DOHH2 (cell line): Measurements from ENCODE around the gene CLIC4.

Experiments used
- H3F3A ChIP-seq: fragments of 200-600 bp; sonication (generic), shearing (Covaris generic); 2 replicates; pipeline ENCODE4 v1.6.0; 2016; ENCODE audit warnings: antibody characterized with exemption, mild to moderate bottlenecking; ENCODE audit not compliant: control insufficient read depth, insufficient read depth
- H3K27ac ChIP-seq: fragments of 200-600 bp; sonication (generic); 2 replicates; pipeline ENCODE4 v1.5.1; 2014; ENCODE audit warnings: low read depth, mild to moderate bottlenecking, low read length, moderate library complexity
- H3K27me3 ChIP-seq: fragments of 200-600 bp; sonication (generic); 2 replicates; pipeline ENCODE4 v1.6.1; 2014; ENCODE audit warnings: mild to moderate bottlenecking, low read length, mixed read lengths; ENCODE audit not compliant: control insufficient read depth
- H3K36me3 ChIP-seq: fragments of 200-600 bp; sonication (generic); 2 replicates; pipeline ENCODE4 v1.6.1; 2014; ENCODE audit warnings: mild to moderate bottlenecking, low read length, moderate library complexity, mixed read lengths; ENCODE audit not compliant: control insufficient read depth
- H3K4me1 ChIP-seq: fragments of 200-600 bp; sonication (generic); 2 replicates; pipeline ENCODE4 v1.6.1; 2014; ENCODE audit warnings: mild to moderate bottlenecking, low read length, mixed read lengths; ENCODE audit not compliant: control insufficient read depth
- H3K4me2 ChIP-seq: fragments of 200-600 bp; sonication (generic); 2 replicates; pipeline ENCODE4 v1.6.0; 2014; ENCODE audit warnings: mild to moderate bottlenecking, low read length, moderate library complexity
- H3K4me3 ChIP-seq: fragments of 200-600 bp; sonication (generic); 2 replicates; pipeline ENCODE4 v1.5.1; 2014; ENCODE audit warnings: mild to moderate bottlenecking, low read length, mixed read lengths
- H3K79me2 ChIP-seq: fragments of 200-600 bp; sonication (generic); 2 replicates; pipeline ENCODE4 v1.6.1; 2014; ENCODE audit warnings: mild to moderate bottlenecking, low read length, mixed read lengths; ENCODE audit not compliant: control insufficient read depth
- H3K9me2 ChIP-seq: fragments of 200-600 bp; sonication (generic); replicated peaks from 2 replicates; pipeline ENCODE4 v1.6.1; 2014; ENCODE audit warnings: mild to moderate bottlenecking, low read length, mixed read lengths; ENCODE audit not compliant: control insufficient read depth
- H3K9me3 ChIP-seq: fragments of 200-600 bp; sonication (generic); 2 replicates; pipeline ENCODE4 v1.6.1; 2014; ENCODE audit warnings: antibody characterized with exemption, low read length, mixed read lengths; ENCODE audit not compliant: control insufficient read depth, insufficient read depth
- H4K20me1 ChIP-seq: fragments of 200-600 bp; sonication (generic); 2 replicates; pipeline ENCODE4 v1.6.0; 2014; ENCODE audit warnings: low read depth, mild to moderate bottlenecking, antibody characterized with exemption, low read length, moderate library complexity; ENCODE audit not compliant: control insufficient read depth, insufficient read depth
- EZH2phosphoT487 ChIP-seq: fragments of 200-600 bp; sonication (generic); IDR thresholded peaks from 2 replicates; pipeline ENCODE4 v1.6.1; 2017; ENCODE audit warnings: borderline replicate concordance, mild to moderate bottlenecking, antibody characterized with exemption, low read length, moderate library complexity, mixed read lengths
- TF ChIP-seq, protein P1 (sequence below): fragments of 200-600 bp; sonication (generic); IDR thresholded peaks from one replicate; pipeline ENCODE4 v1.5.1; 2014; ENCODE audit warnings: antibody characterized with exemption, mild to moderate bottlenecking, low read depth, low read length; ENCODE audit not compliant: poor library complexity, severe bottlenecking

CLIC4 gene

DNA sequence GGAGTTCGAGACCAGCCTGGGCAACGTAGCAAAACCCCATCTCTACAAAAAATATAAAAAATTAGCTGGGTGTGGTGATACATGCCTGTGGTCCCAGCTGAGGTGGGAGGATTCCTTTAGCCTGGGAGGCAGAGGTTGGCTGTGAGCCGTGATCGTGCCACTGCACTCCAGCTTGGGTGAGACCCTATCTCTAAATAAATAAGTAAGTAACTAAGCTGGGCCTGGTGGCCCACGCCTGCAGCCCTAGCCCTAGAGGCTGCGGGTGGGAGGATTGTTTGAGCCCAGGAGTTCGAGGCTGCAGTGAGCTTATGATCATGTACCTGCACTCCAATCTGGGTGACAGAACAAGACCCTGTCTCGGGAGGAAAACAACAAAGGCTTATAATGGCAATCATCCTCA lies 4.6 kb downstream of the CLIC4 start:
- H3F3A ChIP-seq: peaks cover 25% of the 10 kb centered on the region
- no peaks in the 10 kb centered on the region for H3K9me3 ChIP-seq
- H3K9me2 ChIP-seq: no peaks in the 10 kb centered on the region
- peaks cover 33% of the 10 kb centered on the region for H3K36me3 ChIP-seq
- H3K4me1 ChIP-seq: peaks cover 57% of the 10 kb centered on the region
- H3K4me2 ChIP-seq: peak overlapping the region; percentile 76
- peak overlapping the region; percentile 79 for H3K27ac ChIP-seq
- TF ChIP-seq, protein P1, sequence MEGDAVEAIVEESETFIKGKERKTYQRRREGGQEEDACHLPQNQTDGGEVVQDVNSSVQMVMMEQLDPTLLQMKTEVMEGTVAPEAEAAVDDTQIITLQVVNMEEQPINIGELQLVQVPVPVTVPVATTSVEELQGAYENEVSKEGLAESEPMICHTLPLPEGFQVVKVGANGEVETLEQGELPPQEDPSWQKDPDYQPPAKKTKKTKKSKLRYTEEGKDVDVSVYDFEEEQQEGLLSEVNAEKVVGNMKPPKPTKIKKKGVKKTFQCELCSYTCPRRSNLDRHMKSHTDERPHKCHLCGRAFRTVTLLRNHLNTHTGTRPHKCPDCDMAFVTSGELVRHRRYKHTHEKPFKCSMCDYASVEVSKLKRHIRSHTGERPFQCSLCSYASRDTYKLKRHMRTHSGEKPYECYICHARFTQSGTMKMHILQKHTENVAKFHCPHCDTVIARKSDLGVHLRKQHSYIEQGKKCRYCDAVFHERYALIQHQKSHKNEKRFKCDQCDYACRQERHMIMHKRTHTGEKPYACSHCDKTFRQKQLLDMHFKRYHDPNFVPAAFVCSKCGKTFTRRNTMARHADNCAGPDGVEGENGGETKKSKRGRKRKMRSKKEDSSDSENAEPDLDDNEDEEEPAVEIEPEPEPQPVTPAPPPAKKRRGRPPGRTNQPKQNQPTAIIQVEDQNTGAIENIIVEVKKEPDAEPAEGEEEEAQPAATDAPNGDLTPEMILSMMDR: no peak
- TF ChIP-seq EZH2phosphoT487: no peak
- peaks cover 97% of the 10 kb centered on the region for H3K79me2 ChIP-seq
- peak overlapping the region; percentile 86 for H3K4me3 ChIP-seq
- H3K27me3 ChIP-seq: no peaks in the 10 kb centered on the region
- H4K20me1 ChIP-seq: peaks cover 5% of the 10 kb centered on the region; the same call in 1 of the 2 replicates

DNA sequence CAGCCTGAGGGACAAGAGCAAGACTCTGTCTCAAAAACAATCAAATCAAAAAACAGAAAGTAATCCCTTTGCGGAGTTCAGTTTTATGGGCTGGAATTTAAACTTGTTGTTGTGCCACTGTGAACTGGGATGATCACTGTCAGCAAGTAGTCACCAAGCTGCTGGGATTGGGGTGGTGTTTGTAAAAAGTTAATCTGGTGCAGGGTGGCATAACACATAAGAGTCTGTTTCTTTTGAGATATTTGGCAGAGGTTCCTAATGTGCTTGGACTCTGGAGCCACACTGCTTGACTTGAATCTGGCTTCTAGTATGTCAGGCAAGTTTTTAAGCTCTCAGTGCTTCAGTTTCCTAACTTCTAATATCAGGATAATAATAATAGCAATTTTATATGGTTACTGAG lies 6.6 kb downstream of the CLIC4 start:
- Histone ChIP-seq H3K4me1 (peaks cover 57% of the 10 kb centered on the region), H3K27ac (no peak overlapping the region), H4K20me1 (peaks cover 5% of the 10 kb centered on the region; the same call in 1 of the 2 replicates)

DNA sequence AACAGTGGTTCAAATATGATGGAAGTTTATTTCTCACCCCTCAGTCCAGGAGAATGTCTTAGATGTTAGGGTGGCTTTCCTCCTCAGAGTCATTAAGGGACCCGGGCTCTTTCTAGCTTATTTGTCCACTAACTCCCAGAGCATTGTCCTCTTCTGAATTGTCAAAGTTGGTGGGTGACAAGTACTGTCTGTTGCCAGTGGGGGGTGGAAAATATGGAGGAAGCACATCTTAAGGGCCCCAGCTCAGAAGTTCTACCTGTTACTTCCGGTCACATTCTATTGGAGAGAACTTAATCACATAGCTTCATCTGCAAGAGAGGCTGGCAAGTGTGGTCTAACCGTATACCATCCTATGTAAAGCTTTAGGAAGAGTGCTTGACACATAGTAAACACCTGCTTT lies 7.1 kb downstream of the CLIC4 start:
- Histone ChIP-seq H3K4me1 (peaks cover 58% of the 10 kb centered on the region), H3K9me3 (no peaks in the 10 kb centered on the region), H4K20me1 (peaks cover 5% of the 10 kb centered on the region; the same call in 1 of the 2 replicates), H3K9me2 (no peaks in the 10 kb centered on the region), H3K79me2 (peaks cover 97% of the 10 kb centered on the region), H3K27me3 (no peaks in the 10 kb centered on the region), H3K4me3 (no peak overlapping the region), H3K27ac (no peak overlapping the region), H3K36me3 (peaks cover 19% of the 10 kb centered on the region), H3F3A (peaks cover 13% of the 10 kb centered on the region), H3K4me2 (peak overlapping the region; percentile 3; the same call in 1 of the 2 replicates)
- TF ChIP-seq, protein P1: no peak
- no peak for TF ChIP-seq EZH2phosphoT487

More for the DNA sequence above, 6.6 kb downstream of the CLIC4 start:
- Histone ChIP-seq H3K79me2 (peaks cover 97% of the 10 kb centered on the region), H3K4me3 (no peak overlapping the region), H3K4me2 (peak overlapping the region; percentile 3; the same call in 1 of the 2 replicates), H3K9me3 (no peaks in the 10 kb centered on the region), H3K9me2 (no peaks in the 10 kb centered on the region), H3F3A (peaks cover 16% of the 10 kb centered on the region), H3K27me3 (no peaks in the 10 kb centered on the region), H3K36me3 (peaks cover 21% of the 10 kb centered on the region)
- no peak for TF ChIP-seq EZH2phosphoT487
- TF ChIP-seq, protein P1: no peak
